Gastrocnemius medialis (tissue), 4 donors: ENCODE measurements around the gene GAB2.

Experiments used
- CTCF ChIP-seq, 5 experiments: fragments of 450-650 bp in 3 of 5; fragments of 200-600 bp in 2 of 5; sonication (generic) in 2 of 5; IDR thresholded peaks in 4 of 5; conservative IDR thresholded peaks in 1 of 5; 1 replicate in 4 of 5; 2 replicates in 1 of 5; pipeline ENCODE4 v1.5.1; 2016 to 2019; ENCODE audit warnings: antibody characterized with exemption in 5 of 5, mild to moderate bottlenecking in 3 of 5, moderate library complexity in 3 of 5
- POLR2A ChIP-seq, 2 donors: fragments of 450-650 bp; IDR thresholded peaks; one replicate each; pipeline ENCODE4 v1.6.1; 2017; ENCODE audit warnings: antibody characterized with exemption in 2 of 2, mild to moderate bottlenecking in 2 of 2, moderate library complexity in 2 of 2

- TF ChIP-seq CTCF (IDR thresholded peaks at IDR 0.05 in 4 of 5, conservative IDR thresholded peaks at IDR 0.05 in 1 of 5) (no peak), POLR2A (IDR thresholded peaks at IDR 0.05) (no peak)
Measured at GRCh38 chr11:78427615-78428265, 10.1 kb upstream of the GAB2 start.
